Endothelial cell of umbilical vein (primary cell): Measurements from ENCODE around the gene MUL1. TPM values are rescaled to one million over a fixed set of nuclear protein-coding genes. Genes with fewer than 3 reads are reported as not detected.

ENCODE experiments used
- BruUV-seq: library from RNA; stranded (reverse); fragments of 400-500 nt; replicated peaks from 2 replicates; lab custom pipeline; 2021; lab: Mats Ljungman, UMichigan
- CTCF ChIA-PET: fragments of 300-600, 350-600 bp; sonication (Branson Sonifier 250); formaldehyde crosslinking; loops from one replicate; lab custom pipeline; 2021; ENCODE audit warnings: antibody characterized with exemption, inconsistent platforms; lab: Charles Lee
- POLR2A ChIA-PET: fragments of 300-600, 350-600 bp; sonication (Branson Sonifier 250); formaldehyde crosslinking; loops from one replicate; lab custom pipeline; 2021; ENCODE audit warnings: antibody characterized with exemption, inconsistent platforms; lab: Charles Lee
- DNase-seq: peaks from one replicate; pipeline ENCODE4 v3.0.0-alpha.2; 2011; ENCODE audit warnings: low read depth, low spot score
- FAIRE-seq: peaks from 2 replicates; lab custom pipeline; 2011; peaks lifted over from hg19 to GRCh38; lab: Jason Lieb, UNC
- H2AFZ ChIP-seq: 2 replicates; pipeline ENCODE4 v1.6.0; 2012; ENCODE audit warnings: low read depth, low read length, control low read depth, inconsistent platforms
- H3K27ac ChIP-seq: 2 replicates; pipeline ENCODE4 v1.5.1; 2011; ENCODE audit warnings: low read depth, mild to moderate bottlenecking, control low read depth, low read length, moderate library complexity; ENCODE audit not compliant: insufficient read depth
- H3K27me3 ChIP-seq, 2 experiments: 2 replicates each; pipeline versions ENCODE4 v1.6.0 to v1.6.1; 2011; ENCODE audit warnings: low read length in 2 of 2, mixed read lengths in 1 of 2; ENCODE audit not compliant: control insufficient read depth in 2 of 2, insufficient read depth in 2 of 2
- H3K36me3 ChIP-seq, 2 experiments: 2 replicates in 1 of 2; 3 replicates in 1 of 2; pipeline ENCODE4 v1.5.1; 2011; ENCODE audit warnings: low read length in 2 of 2, mild to moderate bottlenecking in 1 of 2, moderate library complexity in 1 of 2; ENCODE audit not compliant: control insufficient read depth in 2 of 2, insufficient read depth in 2 of 2; ENCODE audit errors: extremely low read depth in 1 of 2
- H3K4me1 ChIP-seq: 3 replicates; pipeline ENCODE4 v1.5.1; 2011; ENCODE audit warnings: mild to moderate bottlenecking, low read length; ENCODE audit not compliant: control insufficient read depth, insufficient read depth; ENCODE audit errors: extremely low read depth
- H3K4me2 ChIP-seq: 2 replicates; pipeline ENCODE4 v1.6.1; 2011; ENCODE audit warnings: low read length, control low read depth, mixed read lengths; ENCODE audit not compliant: insufficient read depth
- H3K4me3 ChIP-seq, 3 experiments: fragments of 200-600 bp in 1 of 3; sonication (generic), shearing (Covaris generic) in 1 of 3; replicated peaks in 1 of 3; 2 replicates each; pipeline ENCODE4 v1.5.1; 2011 to 2016; ENCODE audit warnings: control low read depth in 3 of 3, low read length in 3 of 3, mild to moderate bottlenecking in 2 of 3, inconsistent platforms in 1 of 3, low read depth in 1 of 3, moderate library complexity in 1 of 3; ENCODE audit not compliant: insufficient read depth in 1 of 3
- H3K79me2 ChIP-seq: 2 replicates; pipeline ENCODE4 v1.6.0; 2012; ENCODE audit warnings: low read length, inconsistent platforms; ENCODE audit not compliant: control insufficient read depth, insufficient read depth
- H3K9ac ChIP-seq: replicated peaks from 2 replicates; pipeline ENCODE3; 2011; ENCODE audit warnings: low read length, control low read depth; ENCODE audit not compliant: insufficient read depth; ENCODE audit errors: extremely low read depth
- H3K9me1 ChIP-seq: replicated peaks from 3 replicates; pipeline ENCODE4 v1.6.0; 2011; ENCODE audit warnings: mild to moderate bottlenecking, low read length; ENCODE audit not compliant: control insufficient read depth, insufficient read depth; ENCODE audit errors: extremely low read depth
- H3K9me3 ChIP-seq: replicated peaks from 2 replicates; pipeline ENCODE4 v1.5.1; 2012; ENCODE audit warnings: low read length, inconsistent platforms; ENCODE audit not compliant: control insufficient read depth, insufficient read depth
- H4K20me1 ChIP-seq: replicated peaks from 2 replicates; pipeline ENCODE3; 2011; ENCODE audit warnings: mild to moderate bottlenecking, low read length; ENCODE audit not compliant: control insufficient read depth, insufficient read depth; ENCODE audit errors: extremely low read depth
- CTCF ChIP-seq, 2 donors: IDR thresholded peaks; 1 replicate in 1 of 2; 2 replicates in 1 of 2; pipeline ENCODE4 v1.5.1; 2011; ENCODE audit warnings: low read length in 2 of 2, mild to moderate bottlenecking in 2 of 2, moderate library complexity in 2 of 2, control low read depth in 1 of 2, inconsistent platforms in 1 of 2, low read depth in 1 of 2; ENCODE audit not compliant: insufficient read depth in 1 of 2; ENCODE audit errors: extremely low read depth in 1 of 2
- EZH2 ChIP-seq: IDR thresholded peaks from 2 replicates; pipeline ENCODE4 v1.6.1; 2012; ENCODE audit warnings: borderline replicate concordance, low read depth, mild to moderate bottlenecking, moderate library complexity, low read length, inconsistent platforms; ENCODE audit not compliant: severe bottlenecking
- FOS ChIP-seq: IDR thresholded peaks from 2 replicates; pipeline ENCODE4 v1.6.1; 2011; ENCODE audit warnings: mild to moderate bottlenecking, low read length, moderate library complexity, borderline replicate concordance; ENCODE audit not compliant: insufficient read depth
- GATA2 ChIP-seq: IDR thresholded peaks from 2 replicates; pipeline ENCODE4 v1.7.0; 2011; ENCODE audit warnings: low read depth, mild to moderate bottlenecking, moderate library complexity, mixed read lengths, low read length; ENCODE audit not compliant: insufficient read length, insufficient read depth
- JUN ChIP-seq: IDR thresholded peaks from 2 replicates; pipeline ENCODE4 v1.6.1; 2011; ENCODE audit warnings: borderline replicate concordance, low read depth; ENCODE audit not compliant: insufficient read length, insufficient read depth
- MYC ChIP-seq: IDR thresholded peaks from one replicate; pipeline ENCODE4 v1.6.1; 2011; ENCODE audit warnings: mild to moderate bottlenecking, low read depth, low read length
- POLR2A ChIP-seq: IDR thresholded peaks from 2 replicates; pipeline ENCODE4 v1.6.1; 2012; ENCODE audit warnings: low read depth, mild to moderate bottlenecking, control low read depth, low read length
- POLR2AphosphoS5 ChIP-seq: IDR thresholded peaks from 2 replicates; pipeline ENCODE4 v1.6.1; 2012; ENCODE audit warnings: low read depth, mild to moderate bottlenecking, control low read depth, low read length, moderate library complexity; ENCODE audit not compliant: insufficient read depth
- dilution Hi-C: fragments of 300-500 bp; cut with MboI; formaldehyde crosslinking; loops from one replicate; pipeline ENCODE4 v1.15.0; 2019; ENCODE audit warnings: low sequenced_read_pairs; ENCODE audit not compliant: extremely low pct_ligation_motif_present
- intact Hi-C: fragments of 100-400 bp; cut with micrococcal nuclease; formaldehyde crosslinking; loops from one replicate; pipeline ENCODE4 v1.10.0; 2022
- polyA plus RNA-seq, 4 experiments: library from polyadenylated mRNA; depleted of rRNA in 3 of 4; stranded (reverse) in 3 of 4; unstranded in 1 of 4; fragments of >200 nt; gene quantifications; 2 replicates each; pipeline versions ENCODE4 v1.2.1 to v1.2.3, GENCODE V29; 2011 to 2012; ENCODE audit warnings: missing spikeins in 1 of 4
- total RNA-seq: library from RNA; stranded (reverse); gene quantifications from 2 replicates; pipeline ENCODE4 v1.2.3, GENCODE V29; 2021
- TF ChIP-seq, protein P1 (sequence below): IDR thresholded peaks from 2 replicates; pipeline ENCODE4 v1.6.1; 2011; ENCODE audit not compliant: insufficient read depth, insufficient read length

The MUL1 gene
- total and polyA plus RNA-seq, 2 donors (not counting 3 experiments of a cell fraction or from before 2014, with no cell fraction given), result 28.3 to 29.5 TPM

DNA sequence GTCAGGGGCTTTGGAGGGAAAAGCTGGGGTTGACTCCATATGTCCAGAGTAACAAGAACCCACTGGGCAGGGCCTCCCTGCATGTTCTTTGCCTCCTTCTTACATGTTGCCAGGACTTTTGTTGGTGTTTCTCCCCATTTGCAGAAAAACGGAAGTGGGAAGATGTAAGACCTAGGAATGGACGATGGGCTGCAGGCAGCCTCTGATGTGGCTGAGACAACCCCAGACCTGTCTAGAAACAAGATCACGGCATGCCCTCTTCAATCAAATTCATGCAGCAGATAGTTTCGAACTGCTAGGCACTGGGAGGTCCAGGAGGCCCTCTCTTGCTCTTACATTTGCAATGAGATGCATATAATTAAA lies 47.8 kb upstream of the MUL1 start:
- Histone ChIP-seq H3K9me1 (no peaks in the 10 kb centered on the region), H3K27ac (no peak overlapping the region), H4K20me1 (no peaks in the 10 kb centered on the region), H3K9ac (no peak overlapping the region), H3K36me3 (no peaks in the 10 kb centered on the region), H3K79me2 (no peaks in the 10 kb centered on the region), H3K4me1 (no peaks in the 10 kb centered on the region), H3K9me3 (no peaks in the 10 kb centered on the region), H2AFZ (no peak overlapping the region), H3K4me2 (no peak overlapping the region), H3K4me3 (no peak overlapping the region), H3K27me3 (peaks cover 56% of the 10 kb centered on the region in 2 experiments)
- intact Hi-C loops (no loop called here), dilution Hi-C loops (no loop called here)
- CTCF ChIA-PET, result no interaction called here
- POLR2A ChIA-PET, result no interaction called here
- no TSS peak for BruUV-seq
- DNase-seq (no peak), FAIRE-seq (no peak)
- no peak for TF ChIP-seq EZH2

GRCh38 chr1:20555025-20555757 lies 47.2 kb upstream of the MUL1 start:
- Histone ChIP-seq H2AFZ (no peak overlapping the region), H3K9ac (no peak overlapping the region), H4K20me1 (no peaks in the 10 kb centered on the region), H3K27me3 (peaks cover 54 to 56% of the 10 kb centered on the region in 2 experiments), H3K79me2 (no peaks in the 10 kb centered on the region), H3K36me3 (no peaks in the 10 kb centered on the region), H3K9me3 (no peaks in the 10 kb centered on the region), H3K4me2 (no peak overlapping the region), H3K27ac (no peak overlapping the region), H3K4me1 (no peaks in the 10 kb centered on the region), H3K4me3 (no peak overlapping the region), H3K9me1 (no peaks in the 10 kb centered on the region)
- ChIA-PET CTCF (interaction anchor here (0.6 kb wide), 1 partner anchor 20 kb away, joined by 3 read pairs; no protein-coding TSS in a partner anchor), POLR2A (no interaction called here)
- no peak for FAIRE-seq
- no TSS peak for BruUV-seq
- dilution Hi-C loops, result no loop called here
- DNase-seq, result no peak
- intact Hi-C loops, result no loop called here
- TF ChIP-seq GATA2, result no peak
- TF ChIP-seq POLR2AphosphoS5, result no peak
- TF ChIP-seq POLR2A, result no peak
- TF ChIP-seq FOS, result no peak
- no peak for TF ChIP-seq JUN
- TF ChIP-seq, protein P1, sequence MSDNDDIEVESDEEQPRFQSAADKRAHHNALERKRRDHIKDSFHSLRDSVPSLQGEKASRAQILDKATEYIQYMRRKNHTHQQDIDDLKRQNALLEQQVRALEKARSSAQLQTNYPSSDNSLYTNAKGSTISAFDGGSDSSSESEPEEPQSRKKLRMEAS, result no peak
- no peak for TF ChIP-seq CTCF (IDR thresholded peaks at IDR 0.05; ENCODE audit: extremely low read depth in 1 of 2, insufficient read depth in 1 of 2, low read depth in 1 of 2, low read length in 2 of 2)
- no peak for TF ChIP-seq EZH2
- TF ChIP-seq MYC, result no peak
